Astrocyte (in vitro differentiated cells and primary cell): ENCODE data around the gene TCHHL1.

Experiments
- EZH2 ChIP-seq: IDR thresholded peaks from 2 replicates; pipeline ENCODE4 v1.6.1; 2012; ENCODE audit warnings: mild to moderate bottlenecking, low read length, inconsistent platforms; ENCODE audit not compliant: insufficient read depth
- TF ChIP-seq, protein P1 (sequence below): IDR thresholded peaks from 2 replicates; pipeline ENCODE4 v1.5.1; 2011; ENCODE audit warnings: low read depth, mild to moderate bottlenecking, inconsistent platforms, low read length, moderate library complexity; ENCODE audit not compliant: insufficient read depth

DNA sequence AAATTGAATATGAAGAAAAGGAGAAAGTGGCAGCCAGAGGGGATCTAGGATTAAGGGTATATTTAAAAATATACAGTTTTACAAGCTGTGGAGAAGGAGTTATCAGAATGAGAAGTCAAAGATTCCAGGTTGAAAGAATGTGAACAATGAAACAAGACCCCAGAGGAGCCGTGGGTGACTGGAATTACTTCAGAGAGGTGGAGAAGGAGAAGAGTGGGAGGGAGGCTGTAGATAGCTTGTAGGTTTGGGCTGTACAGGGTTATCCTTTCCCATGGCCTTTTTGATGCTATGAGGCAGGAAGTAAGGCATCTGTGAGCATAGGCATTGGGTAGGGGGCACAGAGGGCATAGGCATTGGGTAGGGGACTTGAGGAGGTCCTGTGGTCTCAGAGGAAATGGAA lies 46.8 kb downstream of the TCHHL1 start:
- TF ChIP-seq, protein P1, sequence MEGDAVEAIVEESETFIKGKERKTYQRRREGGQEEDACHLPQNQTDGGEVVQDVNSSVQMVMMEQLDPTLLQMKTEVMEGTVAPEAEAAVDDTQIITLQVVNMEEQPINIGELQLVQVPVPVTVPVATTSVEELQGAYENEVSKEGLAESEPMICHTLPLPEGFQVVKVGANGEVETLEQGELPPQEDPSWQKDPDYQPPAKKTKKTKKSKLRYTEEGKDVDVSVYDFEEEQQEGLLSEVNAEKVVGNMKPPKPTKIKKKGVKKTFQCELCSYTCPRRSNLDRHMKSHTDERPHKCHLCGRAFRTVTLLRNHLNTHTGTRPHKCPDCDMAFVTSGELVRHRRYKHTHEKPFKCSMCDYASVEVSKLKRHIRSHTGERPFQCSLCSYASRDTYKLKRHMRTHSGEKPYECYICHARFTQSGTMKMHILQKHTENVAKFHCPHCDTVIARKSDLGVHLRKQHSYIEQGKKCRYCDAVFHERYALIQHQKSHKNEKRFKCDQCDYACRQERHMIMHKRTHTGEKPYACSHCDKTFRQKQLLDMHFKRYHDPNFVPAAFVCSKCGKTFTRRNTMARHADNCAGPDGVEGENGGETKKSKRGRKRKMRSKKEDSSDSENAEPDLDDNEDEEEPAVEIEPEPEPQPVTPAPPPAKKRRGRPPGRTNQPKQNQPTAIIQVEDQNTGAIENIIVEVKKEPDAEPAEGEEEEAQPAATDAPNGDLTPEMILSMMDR = no peak
- TF ChIP-seq EZH2 = no peak
